HepG2 (cell line): Measurements from ENCODE around the gene PLK3. TPM values are rescaled to one million over a fixed set of nuclear protein-coding genes. Genes with fewer than 3 reads are reported as not detected.

Experiments
- ARNTL ChIP-seq: sonication (generic); formaldehyde crosslinking; IDR thresholded peaks from 2 replicates; pipeline ENCODE4 v1.4.0; 2020; ENCODE audit warnings: mild to moderate bottlenecking, missing genetic modification reagents
- ELF4 ChIP-seq: sonication (generic); formaldehyde crosslinking; IDR thresholded peaks from 2 replicates; pipeline ENCODE4 v1.5.0; 2020; ENCODE audit warnings: missing genetic modification reagents, mild to moderate bottlenecking, moderate library complexity, borderline replicate concordance
- GLI4 ChIP-seq: sonication (generic); formaldehyde crosslinking; IDR thresholded peaks from 2 replicates; pipeline ENCODE4 v1.5.1; 2020; ENCODE audit warnings: missing genetic modification reagents, mild to moderate bottlenecking, moderate library complexity, borderline replicate concordance
- HOXA7 ChIP-seq: sonication (generic); formaldehyde crosslinking; IDR thresholded peaks from 2 replicates; pipeline ENCODE4 v1.8.1; 2022; ENCODE audit warnings: mild to moderate bottlenecking, missing genetic modification reagents, moderate library complexity
- IKZF4 ChIP-seq: sonication (generic); formaldehyde crosslinking; IDR thresholded peaks from 2 replicates; pipeline ENCODE4 v1.5.1; 2020; ENCODE audit warnings: borderline replicate concordance, mild to moderate bottlenecking, low read depth, missing genetic modification reagents; ENCODE audit errors: not compliant biosample characterization
- IKZF5 ChIP-seq: IDR thresholded peaks from 2 replicates; pipeline ENCODE4 v1.6.1; 2018; ENCODE audit warnings: missing genetic modification reagents, mild to moderate bottlenecking, missing compliant biosample characterization
- MAFG ChIP-seq: sonication (generic); formaldehyde crosslinking; IDR thresholded peaks from 2 replicates; pipeline ENCODE4 v1.5.1; 2020; ENCODE audit warnings: mild to moderate bottlenecking, missing genetic modification reagents
- MYNN ChIP-seq: sonication (generic); formaldehyde crosslinking; IDR thresholded peaks from 2 replicates; pipeline ENCODE4 v1.4.0; 2020; ENCODE audit warnings: mild to moderate bottlenecking, low read depth, missing genetic modification reagents
- NFE2 ChIP-seq: sonication (generic); formaldehyde crosslinking; IDR thresholded peaks from 2 replicates; pipeline ENCODE4 v1.4.0; 2020; ENCODE audit warnings: missing genetic modification reagents
- POGZ ChIP-seq: sonication (generic); formaldehyde crosslinking; IDR thresholded peaks from 2 replicates; pipeline ENCODE4 v1.4.0; 2020; ENCODE audit warnings: mild to moderate bottlenecking, missing genetic modification reagents
- RAD51 ChIP-seq: fragments of 450-650 bp; IDR thresholded peaks from 2 replicates; pipeline ENCODE4 v1.6.1; 2016; ENCODE audit warnings: borderline replicate concordance
- SRSF1 ChIP-seq: fragments of 200-400 bp; formaldehyde crosslinking; optimal IDR thresholded peaks from 2 replicates; pipeline ENCODE3; 2017; ENCODE audit warnings: mild to moderate bottlenecking, low read depth, low read length, moderate library complexity
- STAT5B ChIP-seq: sonication (generic); formaldehyde crosslinking; IDR thresholded peaks from 2 replicates; pipeline ENCODE4 v1.4.0; 2020; ENCODE audit warnings: missing genetic modification reagents
- TEF ChIP-seq: sonication (generic); formaldehyde crosslinking; IDR thresholded peaks from 2 replicates; pipeline ENCODE4 v1.5.0; 2020; ENCODE audit warnings: missing genetic modification reagents
- U2AF1 ChIP-seq: fragments of 200-400 bp; formaldehyde crosslinking; optimal IDR thresholded peaks from 2 replicates; pipeline ENCODE3; 2017; ENCODE audit warnings: mild to moderate bottlenecking, low read depth, low read length
- ZBTB7B ChIP-seq: sonication (generic); formaldehyde crosslinking; IDR thresholded peaks from 2 replicates; pipeline ENCODE4 v1.4.0; 2020; ENCODE audit warnings: missing genetic modification reagents
- ZKSCAN1 ChIP-seq: fragments of 150-350 bp; IDR thresholded peaks from 2 replicates; pipeline ENCODE4 v1.6.1; 2014; ENCODE audit warnings: low read length
- ZNF180 ChIP-seq: sonication (generic); formaldehyde crosslinking; IDR thresholded peaks from 2 replicates; pipeline ENCODE4 v1.4.0; 2020; ENCODE audit warnings: low read depth, missing genetic modification reagents, borderline replicate concordance
- ZNF232 ChIP-seq: sonication (generic); formaldehyde crosslinking; IDR thresholded peaks from 2 replicates; pipeline ENCODE4 v1.4.0; 2020; ENCODE audit warnings: missing genetic modification reagents, borderline replicate concordance
- ZNF276 ChIP-seq: sonication (generic); formaldehyde crosslinking; IDR thresholded peaks from 2 replicates; pipeline ENCODE4 v1.4.0; 2020; ENCODE audit warnings: mild to moderate bottlenecking, low read depth, missing genetic modification reagents
- ZNF326 ChIP-seq: sonication (generic); formaldehyde crosslinking; IDR thresholded peaks from 2 replicates; pipeline ENCODE4 v1.4.0; 2020; ENCODE audit warnings: missing genetic modification reagents, borderline replicate concordance
- ZNF331 ChIP-seq: sonication (generic); formaldehyde crosslinking; IDR thresholded peaks from 2 replicates; pipeline ENCODE4 v1.4.0; 2020; ENCODE audit warnings: missing genetic modification reagents
- ZNF691 ChIP-seq: sonication (generic); formaldehyde crosslinking; IDR thresholded peaks from 2 replicates; pipeline ENCODE4 v1.4.0; 2020; ENCODE audit warnings: missing genetic modification reagents, low read depth, mild to moderate bottlenecking, borderline replicate concordance
- ZNF709 ChIP-seq: sonication (generic); formaldehyde crosslinking; IDR thresholded peaks from 2 replicates; pipeline ENCODE4 v1.5.0; 2020; ENCODE audit warnings: mild to moderate bottlenecking, missing genetic modification reagents
- ZNF749 ChIP-seq: sonication (generic); formaldehyde crosslinking; IDR thresholded peaks from 2 replicates; pipeline ENCODE4 v1.8.0; 2022; ENCODE audit warnings: mild to moderate bottlenecking, missing genetic modification reagents, moderate library complexity, borderline replicate concordance
- ZNF766 ChIP-seq: sonication (generic); formaldehyde crosslinking; IDR thresholded peaks from 2 replicates; pipeline ENCODE4 v1.5.0; 2020; ENCODE audit warnings: missing genetic modification reagents, borderline replicate concordance
- polyA plus RNA-seq, 8 experiments: library from polyadenylated mRNA; depleted of rRNA in 3 of 8; stranded (reverse) in 7 of 8; unstranded in 1 of 8; fragments of >200 nt; fragmentation: Illumina TruSeq in 4 of 8; extraction: Trizol in 4 of 8; gene quantifications; 2 replicates each; pipeline versions ENCODE4 v1.2.1 to v1.2.3, GENCODE V29; 2011 to 2016; ENCODE audit warnings: low read depth in 4 of 8, missing spikeins in 1 of 8, mixed read lengths in 1 of 8; ENCODE audit not compliant: insufficient read depth in 1 of 8
- total RNA-seq, 5 experiments: library from RNA; depleted of rRNA; stranded (reverse); fragments of >200 nt; fragmentation: Illumina TruSeq; extraction: Trizol; gene quantifications; 2 replicates each; pipeline ENCODE4 v1.2.3, GENCODE V29; 2016; ENCODE audit warnings: low read depth in 1 of 5

The PLK3 gene
- total and polyA plus RNA-seq, 2 of the 13 experiments (the other 11 are each of a cell fraction or from before 2014, with no cell fraction given): 9.8 to 16.9 TPM

GRCh38 chr1:44775078-44775929 is 24.9 kb upstream of the PLK3 start, which contains the start of gene RPS8 (continued):
- TF ChIP-seq ZNF276 (CRISPR knock-in tag) (peak; percentile 80), IKZF4 (no peak), TEF (CRISPR knock-in tag) (peak; percentile 74), ZNF749 (CRISPR knock-in tag) (peak; percentile 83; the same call in 1 of the 2 replicates), ZNF232 (peak; percentile 67; the same call in 1 of the 2 replicates), MAFG (CRISPR knock-in tag) (no peak), ZBTB7B (CRISPR knock-in tag) (peak; percentile 98), SRSF1 (no peak), RAD51 (peak; percentile 13; the same call in 1 of the 2 replicates), ARNTL (CRISPR knock-in tag) (peak; percentile 50), ZNF331 (CRISPR knock-in tag) (peak; percentile 77), MYNN (CRISPR knock-in tag) (no peak), U2AF1 (no peak), ZKSCAN1 (peak; percentile 45; the same call in 1 of the 2 replicates), ZNF709 (CRISPR knock-in tag) (no peak; the same call in 1 of the 2 replicates), ZNF326 (no peak), HOXA7 (CRISPR knock-in tag) (no peak), ZNF180 (no peak), ELF4 (CRISPR knock-in tag) (peak; percentile 83), POGZ (CRISPR knock-in tag) (peak; percentile 79), ZNF766 (CRISPR knock-in tag) (peak; percentile 88), ZNF691 (CRISPR knock-in tag) (no peak; the same call in 1 of the 2 replicates), NFE2 (CRISPR knock-in tag) (no peak), GLI4 (no peak; the same call in 1 of the 2 replicates), IKZF5 (CRISPR knock-in tag) (peak; percentile 81), STAT5B (no peak)
